Amygdala (tissue), 56 donors: ENCODE measurements around the gene HDHD3.
A peak's percentile ranks its signal among the peaks of the same experiment; 100 is the strongest.
"Not testable (repeated sequence)": the region's sequence is repeated elsewhere in the genome, so short reads cannot be mapped to it uniquely, and the experiment has no call there.

ENCODE experiments used
- DNase-seq, 56 donors: peaks; one replicate each; lab custom pipeline; 2025; lab: John Stamatoyannopoulos, UW

Gene HDHD3

GRCh38 chr9:113376634-113377567 lies at the start of gene HDHD3:
HDHD3 (minus strand) TSS chr9:113376986; CDS start chr9:113374354, 2,632 bp downstream.
- peak in 48 of 56 donors; percentile 11 to 82 (median 56) for DNase-seq

DNA sequence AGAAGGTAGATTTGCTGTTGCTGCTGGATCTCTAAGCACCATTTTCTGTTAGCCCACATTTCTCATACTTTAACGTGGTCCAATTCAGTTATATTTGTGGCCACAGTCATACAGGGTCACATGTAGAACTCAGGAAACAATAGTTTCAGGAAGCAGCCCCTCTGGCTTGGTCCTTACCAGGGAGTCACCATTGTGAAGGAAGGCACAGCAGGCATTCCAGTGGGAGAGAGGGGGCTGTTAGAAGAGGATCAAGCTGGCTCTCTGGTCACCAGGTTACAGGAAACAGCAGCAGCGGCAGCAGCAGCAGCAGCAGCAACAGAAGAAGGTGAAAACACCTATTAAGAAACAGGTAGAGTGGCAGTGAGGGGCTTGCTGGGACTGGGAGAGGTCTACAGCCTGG lies 48.3 kb upstream of the HDHD3 start:
- no peak for DNase-seq

DNA sequence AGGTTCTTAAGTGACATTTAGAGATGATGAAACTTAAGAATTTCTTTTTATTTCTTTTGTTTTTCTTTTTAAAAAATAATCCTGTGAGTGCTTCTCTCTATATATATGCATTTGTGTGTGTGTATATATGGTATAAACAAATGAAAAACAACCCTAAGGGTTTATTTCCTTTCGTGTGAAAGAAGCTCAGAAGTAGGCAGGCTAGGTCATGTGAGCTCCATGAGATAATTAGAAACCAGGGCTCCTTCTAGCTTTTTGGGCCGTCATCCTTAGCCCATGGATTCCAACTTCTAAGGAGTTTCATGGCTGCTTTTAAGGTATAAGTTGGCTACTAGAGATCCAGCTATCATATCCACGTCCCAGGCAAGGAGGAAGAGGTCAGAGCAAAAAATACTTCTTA lies 44.9 kb upstream of the HDHD3 start:
- DNase-seq, result no peak

- DNase-seq, result no peak
These were observed 40.6 kb upstream of the HDHD3 start for GRCh38 chr9:113417370-113417769.

DNA sequence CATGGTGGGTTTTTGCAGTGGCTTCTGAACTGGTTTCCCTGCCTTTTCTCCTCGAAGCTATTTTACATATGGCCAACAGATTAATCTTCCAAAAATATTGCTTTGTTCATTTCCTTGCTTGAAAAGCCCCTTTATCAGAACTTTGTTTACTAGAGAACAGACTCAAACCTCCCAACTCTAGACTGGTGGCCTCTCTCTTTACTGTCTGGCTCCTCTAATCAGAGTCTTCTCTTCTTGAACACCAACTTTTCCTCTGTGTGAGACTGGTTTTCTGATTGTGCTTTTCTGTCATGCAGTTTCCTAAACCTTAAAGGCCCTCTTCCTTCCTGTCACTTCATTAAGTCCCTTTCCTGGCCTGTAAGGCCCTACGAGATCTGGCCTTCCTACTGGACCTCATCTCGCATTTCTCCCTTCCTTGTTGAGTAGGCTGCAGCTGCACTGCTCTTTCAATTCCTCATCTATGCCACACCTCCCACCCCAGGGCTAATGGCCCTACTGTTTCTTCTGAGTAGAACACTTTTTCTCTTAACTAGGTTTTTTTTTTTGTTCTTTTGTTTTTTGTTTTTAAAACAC lies 39.4 kb upstream of the HDHD3 start:
- DNase-seq, result peak in 1 of 56 donors; percentile 13

GRCh38 chr9:113410207-113410864 lies 33.5 kb upstream of the HDHD3 start, which contains the start of the genes C9orf43 and POLE3:
C9orf43 (plus strand) TSS chr9:113410747; CDS start chr9:113413494, 2,747 bp downstream.
POLE3 (minus strand) TSS chr9:113410675; CDS start chr9:113410293, 382 bp downstream.
- DNase-seq, result peak; percentile 60 to 99 (median 94)

DNA sequence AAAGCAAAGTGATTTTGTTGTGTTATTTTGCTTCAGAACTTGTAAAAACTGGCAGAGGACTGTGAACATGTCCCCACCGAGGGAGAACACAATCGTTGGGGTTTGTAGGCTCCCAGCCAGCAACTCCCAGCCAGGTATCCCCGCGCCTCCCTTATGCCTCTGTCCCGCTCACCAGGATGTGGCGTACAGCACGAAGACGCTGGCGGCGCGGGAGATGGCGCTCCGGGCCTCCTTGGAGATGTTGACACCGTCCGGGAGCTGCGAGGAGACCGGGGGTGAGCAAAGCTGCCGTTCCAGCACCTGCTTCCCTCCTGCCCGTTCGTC lies 33.1 kb upstream of the HDHD3 start:
- DNase-seq, result peak in 1 of 56 donors; percentile 65

- DNase-seq, result no peak
These were observed 32.7 kb upstream of the HDHD3 start for GRCh38 chr9:113409481-113409880.

DNA sequence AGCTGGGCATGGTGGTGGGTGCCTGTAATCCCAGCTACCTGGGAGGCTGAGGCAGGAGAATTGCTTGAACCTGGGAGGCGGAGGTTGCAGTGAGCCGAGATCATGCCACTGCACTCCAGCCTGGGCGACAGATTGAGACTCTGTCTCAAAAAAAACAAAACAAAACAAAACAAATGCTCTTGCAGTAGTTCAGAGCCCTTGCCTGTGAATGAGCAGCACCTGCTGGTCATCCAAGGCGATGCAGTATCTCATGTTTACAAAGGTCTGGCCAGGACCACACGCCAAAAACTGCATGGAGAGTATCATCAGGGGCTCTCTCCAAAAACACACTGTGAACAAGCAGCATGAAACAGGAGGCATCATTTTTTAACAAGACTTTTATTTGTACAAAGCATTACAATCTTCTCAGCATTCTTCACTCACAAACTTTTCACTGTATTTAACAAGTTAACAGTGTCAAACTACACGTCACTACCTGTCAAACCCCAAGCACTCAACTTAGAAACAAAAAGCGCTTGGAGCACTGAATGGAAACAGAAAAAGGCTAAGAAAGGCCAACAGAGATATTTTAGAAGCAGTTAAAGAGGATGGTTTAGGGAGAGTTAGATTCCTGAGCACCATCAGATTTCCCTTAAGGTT lies 30.2 kb upstream of the HDHD3 start:
- peak in 35 of 56 donors; percentile 3 to 75 (median 18) for DNase-seq

DNA sequence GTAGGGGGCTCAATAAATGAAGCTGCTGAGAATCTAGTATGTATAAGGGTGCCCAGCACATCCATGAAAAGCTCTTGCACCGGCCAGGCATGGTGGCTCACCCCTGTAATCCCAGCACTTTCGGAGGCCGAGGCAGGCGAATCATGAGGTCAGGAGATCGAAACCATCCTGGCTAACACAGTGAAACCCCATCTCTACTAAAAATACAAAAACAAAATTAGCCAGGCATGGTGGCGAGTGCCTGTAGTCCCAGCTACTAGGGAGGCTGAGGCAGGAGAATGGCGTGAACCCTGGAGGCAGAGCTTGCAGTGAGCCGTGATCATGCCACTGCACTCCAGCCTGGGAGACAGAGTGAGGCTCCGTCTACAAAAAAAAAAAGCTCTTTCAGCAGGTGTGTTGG lies 29.6 kb upstream of the HDHD3 start:
- DNase-seq, result not testable (repeated sequence)

GRCh38 chr9:113403646-113404045 lies 26.9 kb upstream of the HDHD3 start:
- DNase-seq, result no peak

DNA sequence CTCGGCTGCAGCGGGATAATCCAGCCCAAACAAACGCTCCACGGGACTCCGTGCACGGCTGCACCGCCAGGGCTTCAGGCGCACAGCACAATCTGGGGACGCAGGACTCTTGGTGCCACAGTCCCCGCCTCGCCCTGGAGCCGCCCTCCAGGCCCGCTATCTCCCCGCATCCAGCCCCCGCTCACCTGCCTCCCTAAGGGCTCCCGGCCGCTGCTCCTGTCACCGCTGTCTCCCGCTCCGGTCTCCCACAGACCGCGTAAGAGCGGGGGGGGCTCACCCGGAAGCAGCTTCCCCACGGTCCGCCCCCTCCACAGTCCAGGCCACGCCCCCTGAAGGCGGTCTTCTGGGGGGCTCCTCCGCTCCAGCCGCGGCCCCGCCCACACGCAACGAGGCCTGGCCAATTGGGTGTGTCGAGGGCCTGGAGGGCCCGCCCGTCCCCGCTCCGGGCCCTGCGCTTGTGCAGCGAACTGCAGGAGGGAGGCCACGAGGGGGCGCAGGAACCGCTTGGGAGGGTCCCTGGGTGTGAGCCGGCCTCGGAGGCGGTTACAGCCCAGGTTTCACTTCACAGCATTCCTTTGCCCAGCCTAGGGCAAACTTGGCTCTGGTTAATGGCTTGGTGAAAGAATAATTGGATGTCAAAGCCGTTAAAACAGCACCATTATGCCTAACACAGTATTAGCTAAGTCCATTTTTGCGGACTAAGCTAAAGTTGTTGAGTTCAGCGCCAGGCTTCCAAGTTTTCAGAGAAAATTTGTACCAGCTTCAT lies 24.4 kb upstream of the HDHD3 start, which contains the start of gene ALAD:
ALAD (minus strand) TSS at position 258 of the 766 bp plus-strand sequence. CDS start 7,725 bp downstream, outside the sequence.
- peak; percentile 49 to 99 (median 98) for DNase-seq

GRCh38 chr9:113399646-113400200 lies 22.9 kb upstream of the HDHD3 start:
- DNase-seq, result no peak

- no peak for DNase-seq
These were observed 22.0 kb upstream of the HDHD3 start for GRCh38 chr9:113398796-113399195.

GRCh38 chr9:113397203-113397631 lies 20.4 kb upstream of the HDHD3 start:
- DNase-seq, result no peak

GRCh38 chr9:113395000-113395861 lies 18.4 kb upstream of the HDHD3 start:
- no peak for DNase-seq

- peak in 36 of 56 donors; percentile 4 to 66 (median 28) for DNase-seq
These were observed 16.5 kb upstream of the HDHD3 start for GRCh38 chr9:113393281-113393680.

DNA sequence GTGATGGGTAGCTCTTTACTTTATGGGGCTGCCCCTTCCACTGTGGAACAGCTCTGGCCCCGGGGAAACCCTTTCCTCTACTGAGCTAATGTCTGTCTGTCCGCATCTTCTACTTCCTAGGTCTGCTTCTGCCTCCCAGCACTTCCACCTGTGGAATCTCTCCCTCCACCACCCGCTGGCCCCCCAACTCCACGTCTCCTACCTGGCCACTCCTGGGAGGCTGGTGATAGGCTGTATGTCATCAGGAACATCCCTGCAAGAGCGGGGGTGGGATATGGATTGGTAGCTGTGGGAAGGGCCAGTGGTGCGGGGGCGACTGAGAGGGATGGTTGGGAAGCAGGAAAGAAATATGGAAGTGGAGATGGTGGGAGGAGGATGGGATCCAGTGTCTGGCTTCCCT lies 15.1 kb upstream of the HDHD3 start:
- no peak for DNase-seq
